Neural cell (in vitro differentiated cells): Measurements from ENCODE around the gene POLK. TPM values are rescaled to one million over a fixed set of nuclear protein-coding genes. Genes with fewer than 3 reads are reported as not detected.

Source experiments
- H2AFZ ChIP-seq: fragments of 200-600, 300-800 bp; sonication (generic), shearing (Covaris generic); 2 replicates; pipeline ENCODE4 v1.6.0; 2014; ENCODE audit warnings: low read depth, mild to moderate bottlenecking, antibody characterized with exemption, low read length, moderate library complexity
- H3F3A ChIP-seq: fragments of 200-600 bp; shearing (Covaris generic); 2 replicates; pipeline ENCODE4 v1.6.1; 2016; ENCODE audit warnings: mild to moderate bottlenecking, moderate library complexity, mixed read lengths, antibody characterized with exemption, low read length; ENCODE audit not compliant: insufficient read depth, poor library complexity, severe bottlenecking
- H3K27ac ChIP-seq: fragments of 200-600, 300-800 bp; sonication (generic), shearing (Covaris generic); 2 replicates; pipeline ENCODE4 v1.5.1; 2014; ENCODE audit warnings: mild to moderate bottlenecking, low read length, moderate library complexity
- H3K27me3 ChIP-seq: fragments of 300-800, 200-600 bp; sonication (generic), shearing (Covaris generic); 2 replicates; pipeline ENCODE4 v1.6.0; 2014; ENCODE audit warnings: mild to moderate bottlenecking, low read depth, low read length, moderate library complexity; ENCODE audit not compliant: insufficient read depth
- H3K36me3 ChIP-seq: fragments of 300-800, 200-600 bp; sonication (generic), shearing (Covaris generic); 2 replicates; pipeline ENCODE4 v1.5.1; 2014; ENCODE audit warnings: mild to moderate bottlenecking, antibody characterized with exemption, low read length, moderate library complexity; ENCODE audit not compliant: insufficient read depth
- H3K4me2 ChIP-seq: fragments of 300-800, 200-600 bp; sonication (generic), shearing (Covaris generic); 2 replicates; pipeline ENCODE4 v1.6.0; 2014; ENCODE audit warnings: mild to moderate bottlenecking, low read length
- H3K4me3 ChIP-seq: fragments of 300-800, 200-600 bp; sonication (generic), shearing (Covaris generic); 2 replicates; pipeline ENCODE4 v1.5.1; 2014; ENCODE audit warnings: mild to moderate bottlenecking, low read length, moderate library complexity
- H3K79me2 ChIP-seq: fragments of 200-600 bp; shearing (Covaris generic); replicated peaks from 2 replicates; pipeline ENCODE4 v1.6.0; 2014; ENCODE audit warnings: mild to moderate bottlenecking, low read length, moderate library complexity; ENCODE audit not compliant: insufficient read depth
- H3K9ac ChIP-seq: fragments of 300-800, 200-600 bp; sonication (generic), shearing (Covaris generic); 2 replicates; pipeline ENCODE4 v1.6.1; 2016; ENCODE audit warnings: mild to moderate bottlenecking, low read length, mixed read lengths
- H3K9me2 ChIP-seq: fragments of 200-600 bp; shearing (Covaris generic); 2 replicates; pipeline ENCODE4 v1.6.1; 2016; ENCODE audit warnings: mild to moderate bottlenecking, low read length, mixed read lengths; ENCODE audit not compliant: insufficient read depth
- H3K9me3 ChIP-seq: fragments of 200-600, 300-800 bp; sonication (generic), shearing (Covaris generic); 2 replicates; pipeline ENCODE4 v1.6.1; 2016; ENCODE audit warnings: mild to moderate bottlenecking, mixed run types, low read length, moderate library complexity, mixed read lengths
- H4K20me1 ChIP-seq: fragments of 200-600 bp; shearing (Covaris generic); 2 replicates; pipeline ENCODE4 v1.6.1; 2016; ENCODE audit warnings: mild to moderate bottlenecking, mixed run types; ENCODE audit not compliant: insufficient read depth
- CTCF ChIP-seq: fragments of 450-650 bp; IDR thresholded peaks from 2 replicates; pipeline ENCODE4 v1.5.1; 2014; ENCODE audit warnings: antibody characterized with exemption, mild to moderate bottlenecking, moderate library complexity; ENCODE audit not compliant: poor library complexity, severe bottlenecking
- EP300 ChIP-seq: fragments of 450-650 bp; conservative IDR thresholded peaks from 2 replicates; pipeline ENCODE4 v1.6.1; 2014; ENCODE audit warnings: antibody characterized with exemption, mild to moderate bottlenecking, moderate library complexity; ENCODE audit not compliant: poor library complexity, severe bottlenecking
- EZH2 ChIP-seq: fragments of 200-600, 300-800 bp; shearing (Covaris generic), sonication (generic); IDR thresholded peaks from 2 replicates; pipeline ENCODE4 v1.6.1; 2014; ENCODE audit warnings: antibody characterized with exemption, low read length, borderline replicate concordance, mild to moderate bottlenecking; ENCODE audit not compliant: insufficient read depth, poor library complexity, severe bottlenecking
- MXI1 ChIP-seq: fragments of 450-650 bp; conservative IDR thresholded peaks from 2 replicates; pipeline ENCODE4 v1.6.1; 2014; ENCODE audit warnings: antibody characterized with exemption, mild to moderate bottlenecking; ENCODE audit not compliant: poor library complexity, severe bottlenecking
- POLR2AphosphoS5 ChIP-seq: IDR thresholded peaks from 2 replicates; pipeline ENCODE4 v1.6.1; 2012
- RAD21 ChIP-seq: fragments of 450-650 bp; conservative IDR thresholded peaks from 2 replicates; pipeline ENCODE4 v1.6.1; 2014; ENCODE audit warnings: antibody characterized with exemption, mild to moderate bottlenecking, moderate library complexity
- SMC3 ChIP-seq: fragments of 450-650 bp; conservative IDR thresholded peaks from 2 replicates; pipeline ENCODE4 v1.6.1; 2014; ENCODE audit warnings: antibody characterized with exemption, mild to moderate bottlenecking, moderate library complexity; ENCODE audit not compliant: poor library complexity
- TAF1 ChIP-seq: IDR thresholded peaks from 2 replicates; pipeline ENCODE4 v1.6.1; 2012; ENCODE audit warnings: low read depth
- polyA plus RNA-seq: library from polyadenylated mRNA; depleted of rRNA; stranded (reverse); fragments of >200 nt; gene quantifications from 2 replicates; pipeline ENCODE4 v1.2.3, GENCODE V29; 2014
- TF ChIP-seq, protein P1 (sequence below): IDR thresholded peaks from 2 replicates; pipeline ENCODE4 v1.6.1; 2012; ENCODE audit warnings: borderline replicate concordance

POLK gene
- polyA plus RNA-seq, 1 donor from 2014 or later, result 36.4 TPM

DNA sequence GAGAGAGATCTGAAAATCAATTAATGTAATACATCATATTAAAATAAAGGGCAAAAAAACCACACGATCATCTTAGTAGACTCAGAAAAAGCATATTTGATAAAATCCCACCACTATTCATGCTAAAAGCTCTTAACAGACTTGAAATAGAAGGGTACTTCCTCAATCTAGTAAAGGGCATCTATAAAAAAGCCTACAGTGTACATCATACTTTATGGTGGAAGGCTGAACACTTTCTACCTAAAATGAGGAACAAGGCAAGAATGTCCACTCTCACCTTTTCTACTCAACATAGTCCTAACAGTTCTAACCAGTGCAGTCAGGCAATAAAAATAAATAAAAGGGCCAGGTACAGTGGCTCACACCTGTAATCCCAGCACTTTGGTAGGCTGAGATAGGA is 38.9 kb downstream of the POLK start:
- H4K20me1 ChIP-seq, result no peaks in the 10 kb centered on the region
- no peaks in the 10 kb centered on the region for H3K9me2 ChIP-seq
- H3K4me2 ChIP-seq, result no peak overlapping the region
- TF ChIP-seq RAD21 (no peak), EP300 (no peak), SMC3 (no peak), TAF1 (no peak), EZH2 (no peak), CTCF (no peak), MXI1 (no peak), POLR2AphosphoS5 (no peak)
- TF ChIP-seq, protein P1, sequence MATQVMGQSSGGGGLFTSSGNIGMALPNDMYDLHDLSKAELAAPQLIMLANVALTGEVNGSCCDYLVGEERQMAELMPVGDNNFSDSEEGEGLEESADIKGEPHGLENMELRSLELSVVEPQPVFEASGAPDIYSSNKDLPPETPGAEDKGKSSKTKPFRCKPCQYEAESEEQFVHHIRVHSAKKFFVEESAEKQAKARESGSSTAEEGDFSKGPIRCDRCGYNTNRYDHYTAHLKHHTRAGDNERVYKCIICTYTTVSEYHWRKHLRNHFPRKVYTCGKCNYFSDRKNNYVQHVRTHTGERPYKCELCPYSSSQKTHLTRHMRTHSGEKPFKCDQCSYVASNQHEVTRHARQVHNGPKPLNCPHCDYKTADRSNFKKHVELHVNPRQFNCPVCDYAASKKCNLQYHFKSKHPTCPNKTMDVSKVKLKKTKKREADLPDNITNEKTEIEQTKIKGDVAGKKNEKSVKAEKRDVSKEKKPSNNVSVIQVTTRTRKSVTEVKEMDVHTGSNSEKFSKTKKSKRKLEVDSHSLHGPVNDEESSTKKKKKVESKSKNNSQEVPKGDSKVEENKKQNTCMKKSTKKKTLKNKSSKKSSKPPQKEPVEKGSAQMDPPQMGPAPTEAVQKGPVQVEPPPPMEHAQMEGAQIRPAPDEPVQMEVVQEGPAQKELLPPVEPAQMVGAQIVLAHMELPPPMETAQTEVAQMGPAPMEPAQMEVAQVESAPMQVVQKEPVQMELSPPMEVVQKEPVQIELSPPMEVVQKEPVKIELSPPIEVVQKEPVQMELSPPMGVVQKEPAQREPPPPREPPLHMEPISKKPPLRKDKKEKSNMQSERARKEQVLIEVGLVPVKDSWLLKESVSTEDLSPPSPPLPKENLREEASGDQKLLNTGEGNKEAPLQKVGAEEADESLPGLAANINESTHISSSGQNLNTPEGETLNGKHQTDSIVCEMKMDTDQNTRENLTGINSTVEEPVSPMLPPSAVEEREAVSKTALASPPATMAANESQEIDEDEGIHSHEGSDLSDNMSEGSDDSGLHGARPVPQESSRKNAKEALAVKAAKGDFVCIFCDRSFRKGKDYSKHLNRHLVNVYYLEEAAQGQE, result no peak
- H2AFZ ChIP-seq, result no peak overlapping the region
- no peak overlapping the region for H3K4me3 ChIP-seq
- no peak overlapping the region for H3K9ac ChIP-seq
- H3K79me2 ChIP-seq, result no peaks in the 10 kb centered on the region
- H3K27ac ChIP-seq, result no peak overlapping the region
- peaks cover 3% of the 10 kb centered on the region for H3K36me3 ChIP-seq
- H3K9me3 ChIP-seq, result no peaks in the 10 kb centered on the region
- no peaks in the 10 kb centered on the region for H3F3A ChIP-seq
- no peaks in the 10 kb centered on the region for H3K27me3 ChIP-seq

- Histone ChIP-seq H3K4me3 (no peak overlapping the region), H3K27me3 (no peaks in the 10 kb centered on the region), H3K9ac (no peak overlapping the region), H3K9me3 (no peaks in the 10 kb centered on the region), H3F3A (no peaks in the 10 kb centered on the region), H3K27ac (no peak overlapping the region), H3K4me2 (no peak overlapping the region), H3K9me2 (no peaks in the 10 kb centered on the region), H4K20me1 (no peaks in the 10 kb centered on the region), H3K36me3 (peaks cover 3% of the 10 kb centered on the region), H2AFZ (no peak overlapping the region), H3K79me2 (no peaks in the 10 kb centered on the region)
- TF ChIP-seq POLR2AphosphoS5, result no peak
- TF ChIP-seq, protein P1, result no peak
- no peak for TF ChIP-seq EP300
- no peak for TF ChIP-seq RAD21
- TF ChIP-seq CTCF, result no peak
- TF ChIP-seq EZH2, result no peak
- TF ChIP-seq TAF1, result no peak
- TF ChIP-seq SMC3, result no peak
- no peak for TF ChIP-seq MXI1
Measured at GRCh38 chr5:75551471-75551870, 39.8 kb downstream of the POLK start.
